K562 (cell line): ENCODE data around the gene BLZF1. TPM values are rescaled to one million over a fixed set of nuclear protein-coding genes. Genes with fewer than 3 reads are reported as not detected.
A peak's percentile ranks its signal among the peaks of the same experiment; 100 is the strongest.

Source experiments
- ARNT ChIP-seq, 2 experiments: fragments of 450-650 bp; IDR thresholded peaks; 2 replicates each; pipeline ENCODE4 v1.6.1; 2016; ENCODE audit warnings: mild to moderate bottlenecking in 1 of 2
- ATF4 ChIP-seq: fragments of 450-650 bp; formaldehyde crosslinking; IDR thresholded peaks from 2 replicates; pipeline ENCODE4 v1.4.0; 2022; ENCODE audit warnings: mild to moderate bottlenecking, moderate library complexity
- ATF6 ChIP-seq: sonication (generic); formaldehyde crosslinking; IDR thresholded peaks from 2 replicates; pipeline ENCODE4 v1.4.0; 2020; ENCODE audit warnings: mild to moderate bottlenecking, missing genetic modification reagents
- CBFA2T3 ChIP-seq: fragments of 450-650 bp; IDR thresholded peaks from 2 replicates; pipeline ENCODE4 v1.6.1; 2017
- DMBX1 ChIP-seq: fragments of 250-450 bp; sonication (Bioruptor Pico); IDR thresholded peaks from 2 replicates; pipeline ENCODE4 v1.8.0; 2022; ENCODE audit warnings: inconsistent platforms, mild to moderate bottlenecking, moderate library complexity, borderline replicate concordance
- ETS2 ChIP-seq: IDR thresholded peaks from 2 replicates; pipeline ENCODE4 v1.6.1; 2016; ENCODE audit warnings: borderline replicate concordance, missing genetic modification characterization, mild to moderate bottlenecking, moderate library complexity, missing compliant biosample characterization; ENCODE audit not compliant: poor library complexity, severe bottlenecking
- FOXK2 ChIP-seq, 2 experiments: fragments of 450-650 bp; IDR thresholded peaks in 1 of 2; conservative IDR thresholded peaks in 1 of 2; 2 replicates each; pipeline ENCODE4 v1.6.1; 2016; ENCODE audit warnings: low read depth in 2 of 2, mild to moderate bottlenecking in 1 of 2
- HES1 ChIP-seq: fragments of 450-650 bp; IDR thresholded peaks from 2 replicates; pipeline ENCODE4 v1.6.1; 2016; ENCODE audit warnings: low read depth, mild to moderate bottlenecking, moderate library complexity
- KLF1 ChIP-seq: fragments of 450-650 bp; IDR thresholded peaks from 2 replicates; pipeline ENCODE4 v1.6.1; 2016; ENCODE audit warnings: missing genetic modification characterization, missing compliant biosample characterization
- NR2C2 ChIP-seq, 2 experiments: fragments of 200-800 bp in 1 of 2; sonication (Bioruptor generic) in 1 of 2; sonication (generic) in 1 of 2; formaldehyde crosslinking in 1 of 2; IDR thresholded peaks; 2 replicates each; pipeline versions ENCODE4 v1.6.1 to v1.8.0; 2016 to 2022; ENCODE audit warnings: mild to moderate bottlenecking in 1 of 2, missing compliant biosample characterization in 1 of 2, missing genetic modification characterization in 1 of 2, missing genetic modification reagents in 1 of 2
- PHF20 ChIP-seq: fragments of 450-650 bp; IDR thresholded peaks from 2 replicates; pipeline ENCODE4 v1.6.1; 2018; ENCODE audit not compliant: partially characterized antibody
- POU5F1 ChIP-seq: fragments of 150-350 bp; IDR thresholded peaks from 2 replicates; pipeline ENCODE4 v1.6.1; 2014; ENCODE audit warnings: borderline replicate concordance, low read length, low read depth, mild to moderate bottlenecking; ENCODE audit not compliant: partially characterized antibody
- RAD51 ChIP-seq: fragments of 450-650 bp; IDR thresholded peaks from 2 replicates; pipeline ENCODE4 v1.7.1; 2016; ENCODE audit warnings: low read depth, mild to moderate bottlenecking, borderline replicate concordance
- SAFB ChIP-seq: fragments of 200-400 bp; formaldehyde crosslinking; IDR thresholded peaks from 2 replicates; pipeline ENCODE4 v1.6.1; 2017; ENCODE audit warnings: low read depth, low read length, borderline replicate concordance
- SMARCE1 ChIP-seq: fragments of 450-650 bp; IDR thresholded peaks from 2 replicates; pipeline ENCODE4 v1.7.1; 2016; ENCODE audit warnings: mild to moderate bottlenecking
- SUPT5H ChIP-seq: fragments of 450-650 bp; IDR thresholded peaks from 2 replicates; pipeline ENCODE4 v1.6.1; 2016
- TAF15 ChIP-seq: fragments of 200-400 bp; formaldehyde crosslinking; IDR thresholded peaks from 2 replicates; pipeline ENCODE4 v1.6.1; 2017; ENCODE audit warnings: mild to moderate bottlenecking, low read depth, low read length, moderate library complexity
- VEZF1 ChIP-seq: fragments of 200-800 bp; sonication (Bioruptor generic); IDR thresholded peaks from 2 replicates; pipeline ENCODE4 v1.6.1; 2017; ENCODE audit warnings: missing genetic modification characterization, missing compliant biosample characterization
- ZNF133 ChIP-seq: fragments of 250-450 bp; sonication (Bioruptor Pico); IDR thresholded peaks from 2 replicates; pipeline ENCODE4 v1.4.0; 2020; ENCODE audit warnings: mild to moderate bottlenecking
- ZNF280B ChIP-seq: fragments of 250-450 bp; sonication (Bioruptor Pico); IDR thresholded peaks from 2 replicates; pipeline ENCODE4 v1.5.1; 2021; ENCODE audit warnings: mild to moderate bottlenecking
- ZNF311 ChIP-seq: fragments of 250-450 bp; sonication (Bioruptor Pico); IDR thresholded peaks from 2 replicates; pipeline ENCODE4 v1.4.0; 2020; ENCODE audit warnings: mild to moderate bottlenecking, moderate library complexity
- ZNF354B ChIP-seq: fragments of 250-450 bp; sonication (Bioruptor Pico); IDR thresholded peaks from 2 replicates; pipeline ENCODE4 v1.4.0; 2020
- ZNF57 ChIP-seq: fragments of 450-650 bp; formaldehyde crosslinking; IDR thresholded peaks from 2 replicates; pipeline ENCODE4 v1.4.0; 2020; ENCODE audit warnings: mild to moderate bottlenecking, moderate library complexity
- ZNF766 ChIP-seq: fragments of 200-800 bp; sonication (Bioruptor generic); conservative IDR thresholded peaks from 2 replicates; pipeline ENCODE4 v1.6.1; 2016; ENCODE audit warnings: missing genetic modification characterization, missing compliant biosample characterization
- polyA plus RNA-seq, 8 experiments: library from polyadenylated mRNA; depleted of rRNA in 4 of 8; stranded (reverse) in 5 of 8; unstranded in 3 of 8; fragments of >200 nt; fragmentation: Nextera tagmentation in 2 of 8; fragmentation: Illumina TruSeq in 1 of 8; extraction: Ambion mirVana in 2 of 8; extraction: Trizol in 1 of 8; gene quantifications; 2 replicates each; pipeline versions ENCODE4 v1.2.1 to v1.2.3, GENCODE V29; 2011 to 2014; ENCODE audit warnings: inconsistent platforms in 1 of 8, missing spikeins in 1 of 8
- total RNA-seq, 7 experiments: library from RNA; depleted of rRNA in 6 of 7; stranded (reverse); fragments of >200 nt in 6 of 7; fragmentation: Illumina TruSeq in 2 of 7; extraction: Trizol in 2 of 7; gene quantifications; 2 replicates each; pipeline versions ENCODE4 v1.2.1 to v1.2.3, GENCODE V29; 2011 to 2021; ENCODE audit warnings: low replicate concordance in 1 of 7

Gene BLZF1
- total and polyA plus RNA-seq, 9 of the 15 experiments (the other 6 are each of a cell fraction or from before 2014, with no cell fraction given) = 20.5 to 32.8 (median 25.3) TPM

- TF ChIP-seq KLF1 (tag) (no peak), NR2C2 (CRISPR knock-in tag; IDR thresholded peaks at IDR 0.05) (no peak), NR2C2 (tag; IDR thresholded peaks at IDR 0.05) (no peak), CBFA2T3 (peak; percentile 72), TAF15 (no peak), SAFB (no peak), ZNF354B (no peak), ATF6 (no peak), DMBX1 (CRISPR knock-in tag) (no peak), ETS2 (tag) (no peak), ZNF311 (no peak), PHF20 (no peak), SUPT5H (no peak), FOXK2 (conservative IDR thresholded peaks at IDR 0.05 in 1 of 2, IDR thresholded peaks at IDR 0.05 in 1 of 2; ENCODE audit: low read depth in 2 of 2) (no peak), HES1 (no peak), POU5F1 (no peak), ZNF280B (CRISPR knock-in tag) (no peak), SMARCE1 (peak; percentile 59; the same call in 1 of the 2 replicates), RAD51 (no peak), VEZF1 (0 out of 2 replicates have a peak, but pooled peaks have one; percentile 17), ZNF766 (CRISPR knock-in tag) (no peak), ATF4 (CRISPR knock-in tag) (no peak), ZNF133 (CRISPR knock-in tag) (no peak), ZNF57 (CRISPR knock-in tag) (no peak), ARNT (IDR thresholded peaks at IDR 0.05) (0 out of 4 replicates have a peak, but pooled peaks of 1 of the 2 experiments have one; percentile 44)
Measured at GRCh38 chr1:169326956-169327268, 41.1 kb upstream of the BLZF1 start (continued).
